Trophoblast cell (in vitro differentiated cells and primary cell): ENCODE data around the gene PIK3R5.

Experiments used
- DNase-seq, 2 donors: peaks; one replicate each; pipeline ENCODE4 v3.0.0-alpha.2; 2016
- H2AFZ ChIP-seq: 2 replicates; pipeline ENCODE4 v1.6.1; 2013; ENCODE audit warnings: low read length, moderate library complexity, mild to moderate bottlenecking; ENCODE audit not compliant: insufficient read depth, poor library complexity
- H2AK5ac ChIP-seq: 2 replicates; pipeline ENCODE4 v1.6.1; 2013; ENCODE audit warnings: mild to moderate bottlenecking, low read length
- H2BK120ac ChIP-seq: 2 replicates; pipeline ENCODE4 v1.6.1; 2013; ENCODE audit warnings: low read length, mild to moderate bottlenecking, moderate library complexity; ENCODE audit not compliant: insufficient read depth, poor library complexity
- H2BK12ac ChIP-seq: 2 replicates; pipeline ENCODE4 v1.6.1; 2013; ENCODE audit warnings: mild to moderate bottlenecking, low read length, moderate library complexity
- H2BK5ac ChIP-seq: 2 replicates; pipeline ENCODE4 v1.6.1; 2013; ENCODE audit warnings: low read length, low read depth, moderate library complexity, mild to moderate bottlenecking; ENCODE audit not compliant: poor library complexity
- H3K14ac ChIP-seq: 2 replicates; pipeline ENCODE4 v1.6.1; 2013; ENCODE audit warnings: mild to moderate bottlenecking, low read length
- H3K18ac ChIP-seq: 2 replicates; pipeline ENCODE4 v1.6.1; 2013; ENCODE audit warnings: mild to moderate bottlenecking, low read length
- H3K23ac ChIP-seq: 2 replicates; pipeline ENCODE4 v1.6.1; 2013; ENCODE audit warnings: low read length
- H3K27ac ChIP-seq: 2 replicates; pipeline ENCODE4 v1.5.1; 2013; ENCODE audit warnings: low read depth, mild to moderate bottlenecking, inconsistent platforms, low read length, moderate library complexity
- H3K27me3 ChIP-seq: 2 replicates; pipeline ENCODE4 v1.6.1; 2013; ENCODE audit warnings: inconsistent platforms, mild to moderate bottlenecking, low read length, moderate library complexity; ENCODE audit not compliant: insufficient read depth
- H3K36me3 ChIP-seq, 2 experiments: 1 replicate in 1 of 2; 2 replicates in 1 of 2; pipeline ENCODE4 v1.6.1; 2013; ENCODE audit warnings: low read length in 2 of 2, mild to moderate bottlenecking in 2 of 2, moderate library complexity in 1 of 2; ENCODE audit not compliant: insufficient read depth in 2 of 2, control insufficient read depth in 1 of 2
- H3K4ac ChIP-seq: 2 replicates; pipeline ENCODE4 v1.6.1; 2013; ENCODE audit warnings: low read depth, mild to moderate bottlenecking, low read length, moderate library complexity
- H3K4me1 ChIP-seq, 2 experiments: 1 replicate in 1 of 2; 2 replicates in 1 of 2; pipeline ENCODE4 v1.6.1; 2013; ENCODE audit warnings: low read length in 2 of 2, mild to moderate bottlenecking in 2 of 2, moderate library complexity in 1 of 2; ENCODE audit not compliant: insufficient read depth in 2 of 2, control insufficient read depth in 1 of 2
- H3K4me2 ChIP-seq: 2 replicates; pipeline ENCODE4 v1.6.1; 2013; ENCODE audit warnings: inconsistent platforms, mild to moderate bottlenecking, low read length, moderate library complexity
- H3K4me3 ChIP-seq: 2 replicates; pipeline ENCODE4 v1.5.1; 2013; ENCODE audit warnings: mild to moderate bottlenecking, low read depth, low read length, inconsistent platforms
- H3K79me1 ChIP-seq: one replicate; pipeline ENCODE4 v1.6.1; 2013; ENCODE audit warnings: low read length
- H3K79me2 ChIP-seq: 2 replicates; pipeline ENCODE4 v1.6.1; 2013; ENCODE audit warnings: low read length, mild to moderate bottlenecking; ENCODE audit not compliant: control insufficient read depth, insufficient read depth, poor library complexity
- H3K9ac ChIP-seq: 2 replicates; pipeline ENCODE4 v1.6.1; 2013; ENCODE audit warnings: mild to moderate bottlenecking, low read length
- H3K9me3 ChIP-seq: 2 replicates; pipeline ENCODE4 v1.6.1; 2013; ENCODE audit warnings: low read depth, mild to moderate bottlenecking, control low read depth, inconsistent platforms, low read length; ENCODE audit not compliant: insufficient read depth
- H4K12ac ChIP-seq: 2 replicates; pipeline ENCODE4 v1.6.1; 2013; ENCODE audit warnings: low read depth, mild to moderate bottlenecking, low read length, moderate library complexity
- H4K8ac ChIP-seq: 2 replicates; pipeline ENCODE4 v1.6.1; 2013; ENCODE audit warnings: low read depth, mild to moderate bottlenecking, low read length, moderate library complexity
- H4K91ac ChIP-seq: one replicate; pipeline ENCODE4 v1.6.1; 2013; ENCODE audit warnings: low read depth, mild to moderate bottlenecking, low read length, moderate library complexity
- WGBS: extraction: QIAGEN DNeasy Blood & Tissue Kit; methylation state at CpG from one replicate; pipeline ENCODE4 v1.1.7; 2013; ENCODE audit warnings: missing lambda C conversion rate; ENCODE audit not compliant: insufficient read length, insufficient coverage; ENCODE audit errors: extremely low coverage; 5-methylcytosine and 5-hydroxymethylcytosine counted together

PIK3R5 gene

DNA sequence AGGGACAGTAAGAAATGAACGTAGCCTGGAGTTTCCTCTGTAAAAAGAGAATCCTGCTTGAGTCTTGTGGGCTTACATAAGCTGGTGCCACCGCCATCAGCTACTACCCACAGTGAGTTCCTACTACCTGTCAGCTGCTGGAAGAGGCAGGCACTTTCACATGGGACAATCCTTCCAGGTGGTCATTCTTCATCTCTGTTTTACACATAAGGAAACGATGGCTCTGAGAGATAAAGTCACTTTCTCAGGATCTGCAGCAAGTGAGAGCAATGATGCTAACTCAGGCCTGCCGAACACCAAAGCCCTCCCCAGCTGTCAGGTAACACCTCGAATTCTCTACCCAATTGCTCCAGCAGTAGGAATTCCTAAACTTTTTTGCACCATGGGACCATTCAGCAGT, 26.6 kb downstream of the PIK3R5 start:
- no peak overlapping the region for H4K12ac ChIP-seq
- no peak overlapping the region for H3K18ac ChIP-seq
- no peaks in the 10 kb centered on the region for H3K4me1 ChIP-seq
- no peaks in the 10 kb centered on the region for H3K36me3 ChIP-seq
- H3K4me2 ChIP-seq = no peak overlapping the region
- no peaks in the 10 kb centered on the region for H3K27me3 ChIP-seq
- no peak overlapping the region for H2BK12ac ChIP-seq
- DNase-seq = no peak
- no CpG with 5 or more reads among the region's 5 CpGs for WGBS
- no peak overlapping the region for H4K91ac ChIP-seq
- H3K4ac ChIP-seq = no peak overlapping the region
- H2AFZ ChIP-seq = no peak overlapping the region
- no peak overlapping the region for H2BK5ac ChIP-seq
- H3K14ac ChIP-seq = no peak overlapping the region
- no peaks in the 10 kb centered on the region for H3K79me1 ChIP-seq
- H3K23ac ChIP-seq = no peak overlapping the region
- no peak overlapping the region for H3K9ac ChIP-seq
- H2AK5ac ChIP-seq = no peak overlapping the region
- no peak overlapping the region for H4K8ac ChIP-seq
- no peak overlapping the region for H3K27ac ChIP-seq
- H3K4me3 ChIP-seq = no peak overlapping the region
- H2BK120ac ChIP-seq = no peak overlapping the region
- H3K9me3 ChIP-seq = no peaks in the 10 kb centered on the region
- H3K79me2 ChIP-seq = no peaks in the 10 kb centered on the region

DNA sequence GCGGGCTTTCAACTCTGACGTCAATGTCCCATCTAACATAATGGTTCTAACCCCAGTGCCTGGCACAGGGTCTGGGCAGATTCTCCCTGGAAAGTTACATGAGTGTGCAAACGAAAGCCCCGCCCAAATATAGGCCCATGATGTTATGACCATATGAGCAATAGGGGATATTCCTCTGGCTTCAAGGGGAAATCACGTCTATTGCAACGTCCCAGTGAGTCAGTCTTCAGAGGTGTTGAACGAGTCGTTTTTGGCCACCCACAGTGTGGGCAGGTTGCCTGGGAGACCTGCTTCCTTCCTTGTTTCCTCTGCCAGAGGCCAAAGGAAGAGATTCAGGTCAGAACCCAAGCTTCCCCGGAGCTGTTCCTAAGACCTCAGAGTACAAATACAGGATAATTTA, 30.3 kb downstream of the PIK3R5 start:
- no peaks in the 10 kb centered on the region for H3K4me1 ChIP-seq
- no peaks in the 10 kb centered on the region for H3K27me3 ChIP-seq
- H3K4me2 ChIP-seq = no peak overlapping the region
- no peak overlapping the region for H2BK120ac ChIP-seq
- H3K9ac ChIP-seq = no peak overlapping the region
- WGBS = no CpG with 5 or more reads among the region's 9 CpGs
- H3K9me3 ChIP-seq = no peaks in the 10 kb centered on the region
- no peak overlapping the region for H2BK5ac ChIP-seq
- H3K18ac ChIP-seq = no peak overlapping the region
- H3K79me2 ChIP-seq = no peaks in the 10 kb centered on the region
- H3K4me3 ChIP-seq = no peak overlapping the region
- no peak overlapping the region for H2AFZ ChIP-seq
- no peak overlapping the region for H3K23ac ChIP-seq
- H3K14ac ChIP-seq = no peak overlapping the region
- H4K8ac ChIP-seq = no peak overlapping the region
- H2BK12ac ChIP-seq = no peak overlapping the region
- H3K36me3 ChIP-seq = no peaks in the 10 kb centered on the region
- H4K12ac ChIP-seq = no peak overlapping the region
- no peak overlapping the region for H2AK5ac ChIP-seq
- H3K79me1 ChIP-seq = no peaks in the 10 kb centered on the region
- no peak overlapping the region for H4K91ac ChIP-seq
- peak; percentile 53 to 61 for DNase-seq
- H3K27ac ChIP-seq = no peak overlapping the region
- H3K4ac ChIP-seq = no peak overlapping the region

DNA sequence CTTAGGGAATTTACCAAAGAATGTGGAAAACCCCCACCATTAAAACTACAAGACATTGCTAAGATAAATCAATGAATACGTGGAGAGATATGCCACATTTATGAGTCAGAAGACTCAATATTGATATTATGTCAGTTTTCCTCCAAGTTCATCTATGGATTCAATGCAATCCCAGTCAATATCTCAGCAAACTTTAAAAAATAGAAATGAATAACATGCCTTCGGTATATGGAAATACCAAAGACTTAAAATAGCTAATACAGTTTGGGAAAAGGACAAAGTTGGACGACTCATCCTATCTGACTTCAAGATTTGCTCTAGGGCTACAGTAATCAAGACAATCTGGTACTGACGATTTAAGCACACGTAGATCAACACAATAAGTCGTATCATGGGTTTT, 31.2 kb downstream of the PIK3R5 start:
- no peaks in the 10 kb centered on the region for H3K79me1 ChIP-seq
- no peak overlapping the region for H2AK5ac ChIP-seq
- no peaks in the 10 kb centered on the region for H3K79me2 ChIP-seq
- no peak overlapping the region for H3K23ac ChIP-seq
- no peaks in the 10 kb centered on the region for H3K4me1 ChIP-seq
- H3K36me3 ChIP-seq = no peaks in the 10 kb centered on the region
- no peak overlapping the region for H2BK120ac ChIP-seq
- no peak overlapping the region for H3K4me2 ChIP-seq
- H2AFZ ChIP-seq = no peak overlapping the region
- H3K9me3 ChIP-seq = no peaks in the 10 kb centered on the region
- no peak overlapping the region for H3K14ac ChIP-seq
- no peak overlapping the region for H4K8ac ChIP-seq
- no peak overlapping the region for H3K4ac ChIP-seq
- no peak overlapping the region for H3K27ac ChIP-seq
- H2BK5ac ChIP-seq = no peak overlapping the region
- no CpG with 5 or more reads among the region's 6 CpGs for WGBS
- no peak overlapping the region for H2BK12ac ChIP-seq
- no peak overlapping the region for H4K91ac ChIP-seq
- no peak overlapping the region for H3K9ac ChIP-seq
- H4K12ac ChIP-seq = no peak overlapping the region
- H3K18ac ChIP-seq = no peak overlapping the region
- no peak for DNase-seq
- no peaks in the 10 kb centered on the region for H3K27me3 ChIP-seq
- H3K4me3 ChIP-seq = no peak overlapping the region

DNA sequence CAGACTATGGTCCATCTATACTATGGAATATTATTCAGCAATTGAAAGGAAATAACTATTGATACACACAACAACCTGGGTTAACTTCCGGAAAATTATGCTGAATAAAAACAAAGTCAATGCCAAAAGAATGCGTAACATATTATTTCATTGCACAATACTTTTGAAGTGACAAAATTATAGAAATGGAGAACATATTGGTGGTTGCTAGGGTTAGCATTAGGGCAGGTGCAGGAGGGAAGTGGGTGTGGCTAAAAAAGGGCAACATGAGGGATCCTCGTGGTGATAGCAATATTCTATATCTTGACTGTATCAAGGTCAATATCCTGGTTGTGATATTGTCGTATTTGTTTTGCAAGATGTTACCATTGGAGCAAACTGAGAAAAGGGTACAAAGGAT, 34.9 kb downstream of the PIK3R5 start:
- peaks cover 8% of the 10 kb centered on the region for H3K9me3 ChIP-seq
- no peak overlapping the region for H2BK120ac ChIP-seq
- H3K79me1 ChIP-seq = no peaks in the 10 kb centered on the region
- H3K36me3 ChIP-seq = no peaks in the 10 kb centered on the region
- H2AFZ ChIP-seq = no peak overlapping the region
- no peak overlapping the region for H2BK12ac ChIP-seq
- no peaks in the 10 kb centered on the region for H3K27me3 ChIP-seq
- no peak overlapping the region for H2BK5ac ChIP-seq
- no peak overlapping the region for H3K14ac ChIP-seq
- no peak overlapping the region for H3K4ac ChIP-seq
- H3K9ac ChIP-seq = no peak overlapping the region
- H4K12ac ChIP-seq = no peak overlapping the region
- no CpG with 5 or more reads among the region's 4 CpGs for WGBS
- no peak overlapping the region for H3K18ac ChIP-seq
- no peak overlapping the region for H2AK5ac ChIP-seq
- H3K27ac ChIP-seq = no peak overlapping the region
- H3K79me2 ChIP-seq = no peaks in the 10 kb centered on the region
- no peak overlapping the region for H4K91ac ChIP-seq
- no peaks in the 10 kb centered on the region for H3K4me1 ChIP-seq
- H3K4me2 ChIP-seq = no peak overlapping the region
- no peak for DNase-seq
- no peak overlapping the region for H3K4me3 ChIP-seq
- no peak overlapping the region for H3K23ac ChIP-seq
- H4K8ac ChIP-seq = no peak overlapping the region

DNA sequence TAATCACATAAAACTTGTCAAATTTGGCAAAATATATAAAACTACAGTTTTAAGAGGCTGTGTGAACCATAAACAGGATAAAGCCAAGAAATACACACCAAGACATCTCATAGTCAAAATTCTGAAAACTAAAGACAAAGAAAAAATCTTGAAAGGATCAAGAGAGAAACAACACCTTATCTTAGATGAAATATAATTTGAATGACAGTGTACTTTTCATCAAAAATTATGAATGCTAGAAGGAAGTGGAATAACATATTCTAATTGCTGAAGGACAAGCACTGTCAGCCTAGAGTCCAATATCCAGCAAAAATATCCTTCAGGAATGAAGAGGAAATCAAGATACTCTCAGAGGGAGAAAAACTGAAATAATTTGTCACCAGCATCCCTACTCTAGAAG, 37.2 kb downstream of the PIK3R5 start:
- Histone ChIP-seq H2BK5ac (no peak overlapping the region), H3K9ac (no peak overlapping the region), H3K36me3 (no peaks in the 10 kb centered on the region), H4K12ac (no peak overlapping the region), H3K79me2 (no peaks in the 10 kb centered on the region), H2BK120ac (no peak overlapping the region), H3K9me3 (peaks cover 8% of the 10 kb centered on the region), H3K14ac (no peak overlapping the region), H3K4ac (no peak overlapping the region), H3K27me3 (no peaks in the 10 kb centered on the region), H3K18ac (no peak overlapping the region), H3K23ac (no peak overlapping the region), H4K8ac (no peak overlapping the region), H3K4me3 (no peak overlapping the region), H2AK5ac (no peak overlapping the region), H4K91ac (no peak overlapping the region), H3K79me1 (no peaks in the 10 kb centered on the region), H3K27ac (no peak overlapping the region), H2BK12ac (no peak overlapping the region), H3K4me1 (no peaks in the 10 kb centered on the region), H3K4me2 (no peak overlapping the region), H2AFZ (no peak overlapping the region)
- no peak for DNase-seq
